GM12875 (cell line): ENCODE data around the gene BLOC1S1.

Experiments
- H3K4me3 ChIP-seq: one replicate; pipeline ENCODE4 v1.5.1; 2011; ENCODE audit warnings: low read depth, low read length, control low read depth
- TF ChIP-seq, protein P1 (sequence below): IDR thresholded peaks from 2 replicates; pipeline ENCODE4 v1.5.1; 2011; ENCODE audit warnings: low read depth, mild to moderate bottlenecking, control low read depth, inconsistent platforms, low read length, moderate library complexity, borderline replicate concordance; ENCODE audit not compliant: insufficient read depth

BLOC1S1 gene

GRCh38 chr12:55741931-55742680 lies 26.3 kb downstream of the BLOC1S1 start:
- TF ChIP-seq, protein P1, sequence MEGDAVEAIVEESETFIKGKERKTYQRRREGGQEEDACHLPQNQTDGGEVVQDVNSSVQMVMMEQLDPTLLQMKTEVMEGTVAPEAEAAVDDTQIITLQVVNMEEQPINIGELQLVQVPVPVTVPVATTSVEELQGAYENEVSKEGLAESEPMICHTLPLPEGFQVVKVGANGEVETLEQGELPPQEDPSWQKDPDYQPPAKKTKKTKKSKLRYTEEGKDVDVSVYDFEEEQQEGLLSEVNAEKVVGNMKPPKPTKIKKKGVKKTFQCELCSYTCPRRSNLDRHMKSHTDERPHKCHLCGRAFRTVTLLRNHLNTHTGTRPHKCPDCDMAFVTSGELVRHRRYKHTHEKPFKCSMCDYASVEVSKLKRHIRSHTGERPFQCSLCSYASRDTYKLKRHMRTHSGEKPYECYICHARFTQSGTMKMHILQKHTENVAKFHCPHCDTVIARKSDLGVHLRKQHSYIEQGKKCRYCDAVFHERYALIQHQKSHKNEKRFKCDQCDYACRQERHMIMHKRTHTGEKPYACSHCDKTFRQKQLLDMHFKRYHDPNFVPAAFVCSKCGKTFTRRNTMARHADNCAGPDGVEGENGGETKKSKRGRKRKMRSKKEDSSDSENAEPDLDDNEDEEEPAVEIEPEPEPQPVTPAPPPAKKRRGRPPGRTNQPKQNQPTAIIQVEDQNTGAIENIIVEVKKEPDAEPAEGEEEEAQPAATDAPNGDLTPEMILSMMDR = no peak

DNA sequence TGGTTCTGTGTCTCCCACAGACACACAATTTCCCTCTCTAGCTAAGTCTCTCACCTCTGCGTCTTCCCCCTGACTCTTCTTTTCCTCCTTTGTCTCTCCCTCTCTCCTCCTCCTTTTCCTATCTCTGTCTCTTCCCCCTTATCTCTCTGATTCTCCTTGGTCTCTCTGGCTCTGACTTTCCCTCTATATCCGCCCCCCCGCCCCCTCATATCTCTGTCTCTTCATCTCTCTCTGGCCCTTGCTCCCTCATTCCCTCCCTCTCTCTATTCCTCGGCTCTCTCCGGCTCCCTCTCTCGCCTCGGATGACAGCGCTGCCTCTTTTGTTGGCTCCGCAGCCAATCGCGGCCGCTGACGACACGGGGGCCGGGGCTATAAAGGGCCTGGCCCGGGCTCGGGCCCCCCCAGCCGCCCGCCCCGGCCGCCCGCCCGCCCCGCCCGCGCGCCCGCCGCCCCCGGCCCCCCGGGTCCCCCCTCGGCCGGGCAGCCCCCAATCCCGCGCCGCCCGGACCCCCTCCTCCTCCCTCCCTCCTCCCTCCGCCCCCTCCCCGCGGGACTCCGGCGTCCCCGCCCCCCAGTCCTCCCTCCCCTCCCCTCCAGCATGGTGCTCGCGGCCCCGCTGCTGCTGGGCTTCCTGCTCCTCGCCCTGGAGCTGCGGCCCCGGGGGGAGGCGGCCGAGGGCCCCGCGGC lies 27.0 kb downstream of the BLOC1S1 start, which contains the start of gene GDF11:
Gene GDF11 (plus strand): TSS at position 404 of the 687 bp plus-strand sequence. CDS start 195 bp downstream, at position 599.
- TF ChIP-seq, protein P1 = no peak
- H3K4me3 ChIP-seq = peak within 1 kb of the TSS; percentile 84

More at GRCh38 chr12:55741931-55742680, 26.3 kb downstream of the BLOC1S1 start:
- peak overlapping the region; percentile 40 for H3K4me3 ChIP-seq

- TF ChIP-seq, protein P1 = 0 out of 2 replicates have a peak, but pooled peaks have one; percentile 2
- H3K4me3 ChIP-seq = peak overlapping the region; percentile 84
These were observed 27.8 kb downstream of the BLOC1S1 start for GRCh38 chr12:55743406-55744339.

DNA sequence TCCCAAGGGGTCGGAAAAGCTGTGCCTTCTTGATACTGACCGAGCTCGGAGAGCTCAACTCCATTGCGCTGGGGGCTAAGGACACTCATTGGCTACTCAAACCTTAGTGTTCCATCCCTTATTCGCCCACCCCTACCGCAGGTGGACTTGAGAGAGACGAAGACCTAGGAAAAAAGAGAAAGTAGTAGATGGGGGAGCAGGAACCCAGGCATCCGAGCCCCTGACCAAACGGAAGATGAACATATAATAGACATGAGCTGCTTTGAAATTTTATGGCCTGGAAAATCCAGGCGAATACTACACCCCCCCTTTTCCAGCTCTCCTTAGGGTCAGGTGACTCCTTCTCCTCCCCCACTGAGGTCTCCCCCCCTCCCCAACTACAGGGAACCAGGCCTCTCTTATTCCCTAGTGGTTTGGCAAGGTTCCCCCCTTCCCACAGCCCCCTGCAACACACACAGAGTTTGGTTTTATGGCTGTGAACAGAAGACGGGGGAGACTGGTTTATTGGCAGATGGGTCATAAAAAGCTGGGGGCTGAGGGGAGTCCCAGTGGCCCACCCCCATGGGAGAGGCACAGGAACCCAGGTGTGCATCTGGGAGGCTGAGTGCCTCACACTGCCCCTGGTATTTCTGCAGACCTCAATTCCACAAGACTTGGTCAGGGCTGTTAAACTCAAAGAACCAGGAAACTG lies 28.6 kb downstream of the BLOC1S1 start:
- TF ChIP-seq, protein P1 = no peak

DNA sequence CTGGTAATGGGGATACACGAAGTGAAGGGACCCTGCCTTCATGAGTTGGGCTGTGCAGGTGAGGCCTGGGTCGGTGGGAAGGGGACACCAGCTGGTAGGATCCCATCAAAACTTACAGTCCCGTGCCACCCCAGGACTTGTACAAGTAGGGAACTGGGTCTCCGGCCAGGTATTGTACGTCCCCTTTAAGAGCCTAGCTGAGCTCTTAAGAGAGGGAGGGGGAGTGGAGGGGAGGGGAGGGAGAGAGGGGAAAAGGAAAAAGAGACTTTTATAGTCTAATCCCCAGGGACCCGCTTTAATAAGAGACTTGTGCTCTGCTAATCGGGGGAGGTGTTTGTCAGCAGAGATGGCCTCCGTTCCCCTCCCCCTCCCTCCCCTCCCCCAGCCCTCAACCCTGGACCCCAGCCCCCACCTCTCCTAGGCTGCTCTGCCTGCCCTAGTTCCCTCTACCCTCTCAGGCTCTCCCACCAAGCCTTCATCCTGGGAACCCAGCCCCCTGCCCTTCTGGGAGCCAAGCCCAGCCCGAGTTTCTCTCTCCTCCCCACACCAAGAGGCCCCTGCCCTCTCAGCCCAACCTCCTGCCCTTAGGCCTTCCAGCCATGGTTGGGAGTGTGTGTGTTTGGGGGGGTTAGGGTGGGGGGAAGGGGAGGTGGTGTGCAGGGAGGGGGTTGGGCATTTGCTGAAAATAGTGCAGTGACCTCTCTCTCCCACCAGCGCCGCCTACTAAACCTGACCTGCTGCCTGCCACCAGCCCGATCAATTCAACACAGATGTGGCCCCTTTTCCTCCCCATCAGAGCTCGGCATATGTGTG lies 29.7 kb downstream of the BLOC1S1 start:
- H3K4me3 ChIP-seq = peak overlapping the region; percentile 1
- TF ChIP-seq, protein P1 = no peak

More for the DNA sequence above, 28.6 kb downstream of the BLOC1S1 start:
- peak overlapping the region; percentile 84 for H3K4me3 ChIP-seq
